NCI-H82 treated with DMSO at 0.1 percent for 48 hours (cell line): ENCODE results near the gene THAP6.
"Not testable (repeated sequence)": the region's sequence is repeated elsewhere in the genome, so short reads cannot be mapped to it uniquely, and the experiment has no call there.

Experiments
- DNase-seq: peaks from one replicate; lab custom pipeline; 2025; ENCODE audit not compliant: unreplicated experiment; lab: John Stamatoyannopoulos, UW

The THAP6 gene

GRCh38 chr4:75525086-75525485, 10.8 kb downstream of the THAP6 start:
- no peak for DNase-seq

GRCh38 chr4:75525910-75526309, 11.6 kb downstream of the THAP6 start:
- DNase-seq, result no peak

DNA sequence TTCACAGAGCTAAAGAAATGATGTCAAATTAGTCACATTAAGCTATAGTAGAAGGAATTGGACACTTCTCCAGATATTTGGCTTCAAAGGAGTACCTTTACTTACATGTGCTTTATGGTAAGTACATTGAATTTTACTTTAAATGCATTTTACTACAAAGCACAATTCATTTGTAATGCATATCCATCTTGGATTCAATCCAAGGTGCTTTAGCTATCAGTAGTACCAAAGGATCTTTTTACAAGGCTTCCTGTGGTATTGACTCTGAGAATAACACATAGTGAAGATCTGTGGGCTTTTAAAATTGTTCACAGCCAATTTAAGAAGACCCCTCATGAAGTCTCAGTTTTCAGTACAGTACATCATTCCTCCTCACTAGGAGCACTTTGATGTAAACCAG, 13.2 kb downstream of the THAP6 start:
- no peak for DNase-seq

- no peak for DNase-seq
These were observed 16.5 kb downstream of the THAP6 start for GRCh38 chr4:75530556-75531322.

DNA sequence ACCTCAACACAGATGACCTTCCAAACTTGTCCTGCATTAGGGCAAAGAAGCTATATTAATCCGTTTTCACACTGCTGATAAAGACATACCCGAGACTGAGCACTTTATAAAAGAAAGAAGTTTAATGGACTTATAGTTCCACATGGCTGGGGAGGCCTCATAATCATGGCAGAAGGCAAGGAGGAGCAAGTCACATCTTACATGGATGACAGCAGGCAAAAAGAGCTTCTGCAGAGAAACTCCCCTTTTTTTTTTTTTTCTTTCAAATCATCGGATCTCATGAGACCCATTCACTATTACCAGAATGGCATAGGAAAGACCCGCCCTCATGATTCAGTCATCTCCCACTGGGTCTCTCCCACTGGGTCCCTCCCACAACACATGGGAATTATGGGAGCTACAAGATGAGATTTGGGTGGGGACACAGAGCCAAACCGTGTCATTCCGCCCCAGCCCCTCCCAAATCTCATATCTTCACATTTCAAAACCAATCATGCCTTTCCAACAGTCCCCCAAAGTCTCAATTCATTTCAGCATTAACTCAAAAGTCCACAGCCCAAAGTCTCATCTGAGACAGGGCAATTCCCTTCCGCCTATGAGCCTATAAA, 17.4 kb downstream of the THAP6 start:
- DNase-seq, result not testable (repeated sequence)

- DNase-seq, result not testable (repeated sequence)
These were observed 19.1 kb downstream of the THAP6 start for GRCh38 chr4:75533339-75533887.

GRCh38 chr4:75533926-75534325, 19.7 kb downstream of the THAP6 start:
- DNase-seq, result not testable (repeated sequence)

DNA sequence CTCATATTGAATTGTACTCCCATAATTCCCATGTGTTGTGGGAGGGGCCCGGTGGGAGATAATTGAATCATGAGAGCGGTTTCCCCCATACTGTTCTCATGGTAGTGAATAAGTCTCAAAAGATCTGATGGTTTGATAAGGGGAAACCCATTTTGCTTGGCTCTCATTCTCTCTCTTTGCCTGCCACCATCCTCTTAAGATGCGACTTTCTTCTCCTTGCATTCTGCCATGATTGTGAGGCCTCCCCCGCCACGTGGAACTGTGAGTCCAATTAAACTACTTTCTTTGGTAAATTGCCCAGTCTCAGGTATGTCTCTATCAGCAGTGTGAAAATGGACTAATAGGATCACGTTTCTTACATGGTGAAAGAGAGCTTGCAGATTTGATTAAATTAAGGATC, 23.0 kb downstream of the THAP6 start:
- not testable (repeated sequence) for DNase-seq

DNA sequence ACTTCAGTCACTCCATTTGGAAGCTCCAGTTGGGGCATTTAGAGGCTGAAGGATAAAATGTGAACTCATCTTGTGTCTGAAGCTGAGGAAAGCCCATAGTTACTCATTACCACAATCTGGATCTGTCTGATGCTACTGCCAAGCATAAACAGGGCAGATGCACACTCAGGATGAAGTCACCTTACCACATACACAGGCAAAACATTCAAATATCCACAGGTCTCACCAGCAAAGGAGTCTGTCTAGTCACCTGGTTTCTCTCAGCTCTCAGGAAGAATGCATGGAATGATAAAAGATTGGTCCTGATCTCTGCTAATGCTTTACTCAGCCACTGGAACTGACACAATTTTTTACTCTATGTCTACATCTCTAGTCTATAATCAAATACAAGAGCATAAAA, 28.6 kb downstream of the THAP6 start:
- DNase-seq, result no peak

DNA sequence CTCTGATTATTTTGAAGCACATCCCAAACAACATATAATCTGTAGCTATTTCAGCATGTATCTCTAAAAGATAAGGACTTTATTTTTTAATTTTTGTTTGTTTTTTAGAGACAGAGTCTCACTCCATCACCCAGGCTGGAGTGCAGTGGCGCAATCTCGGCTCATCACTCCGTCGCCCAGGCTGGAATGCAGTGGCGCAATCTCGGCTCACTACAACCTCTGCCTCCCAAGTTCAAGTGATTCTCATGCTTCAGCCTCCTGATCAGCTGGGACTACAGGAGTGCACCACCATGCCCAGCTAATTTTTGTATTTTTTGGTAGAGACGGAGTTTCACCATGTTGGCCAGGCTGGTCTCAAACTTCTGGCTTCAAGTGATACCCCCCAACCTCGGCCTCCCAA, 29.9 kb downstream of the THAP6 start:
- DNase-seq, result not testable (repeated sequence)

GRCh38 chr4:75544870-75545269, 30.6 kb downstream of the THAP6 start:
- no peak for DNase-seq

DNA sequence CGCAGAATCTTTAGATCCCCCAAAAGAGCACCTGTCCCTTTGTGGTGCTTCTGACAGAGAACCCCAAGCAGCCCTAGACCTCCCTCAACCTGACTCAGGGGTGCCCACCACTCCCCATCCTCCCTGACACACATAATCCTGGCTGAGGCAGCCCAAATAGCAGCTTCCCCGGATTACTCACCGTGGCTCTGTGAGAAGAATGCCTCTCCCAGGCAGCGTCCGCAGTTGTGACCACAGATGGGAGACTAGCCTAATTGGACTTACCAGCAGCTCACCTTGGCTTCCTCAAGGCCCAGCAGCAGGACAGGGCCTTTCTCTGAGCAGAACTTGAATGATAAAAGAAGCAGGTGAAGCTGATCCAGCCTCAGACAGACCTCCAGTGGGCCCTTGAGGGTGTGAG, 31.3 kb downstream of the THAP6 start:
- peak; percentile 17 for DNase-seq

DNA sequence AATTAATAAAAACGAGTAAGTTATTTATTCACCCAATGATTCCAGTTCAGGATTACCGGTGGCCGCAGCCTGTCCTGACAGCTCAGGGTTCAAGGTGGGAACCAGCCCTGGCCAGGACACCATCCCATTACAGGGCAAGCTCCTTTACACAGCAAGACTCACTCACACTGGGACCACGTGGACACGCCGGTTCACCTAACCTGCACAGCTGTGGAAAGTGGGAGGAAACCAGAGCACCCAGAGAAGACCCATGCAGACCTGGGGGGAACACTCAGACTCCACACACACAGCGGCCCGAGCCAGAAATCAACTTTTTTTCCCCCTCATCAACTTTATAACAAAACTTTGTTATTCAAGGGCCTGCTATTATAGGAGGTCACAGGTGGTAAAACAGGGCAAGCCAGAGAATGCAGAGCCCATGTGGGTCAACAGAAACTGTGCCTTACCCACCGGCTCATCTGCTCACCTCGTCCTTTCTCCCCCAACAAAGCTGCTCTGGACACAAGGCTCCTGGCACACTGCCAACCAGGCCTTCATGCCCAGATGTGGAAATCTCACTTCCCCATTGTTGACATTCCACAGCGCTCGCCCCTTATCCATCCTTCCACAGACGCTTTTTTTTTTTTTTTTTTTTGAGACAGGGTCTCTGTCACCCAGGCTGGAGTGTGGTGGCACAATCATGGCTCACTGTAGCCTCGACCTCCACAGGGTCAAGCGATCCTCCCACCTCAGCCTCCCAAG, 33.5 kb downstream of the THAP6 start:
- no peak for DNase-seq

- DNase-seq, result no peak
These were observed 34.7 kb downstream of the THAP6 start for GRCh38 chr4:75549019-75549418.

DNA sequence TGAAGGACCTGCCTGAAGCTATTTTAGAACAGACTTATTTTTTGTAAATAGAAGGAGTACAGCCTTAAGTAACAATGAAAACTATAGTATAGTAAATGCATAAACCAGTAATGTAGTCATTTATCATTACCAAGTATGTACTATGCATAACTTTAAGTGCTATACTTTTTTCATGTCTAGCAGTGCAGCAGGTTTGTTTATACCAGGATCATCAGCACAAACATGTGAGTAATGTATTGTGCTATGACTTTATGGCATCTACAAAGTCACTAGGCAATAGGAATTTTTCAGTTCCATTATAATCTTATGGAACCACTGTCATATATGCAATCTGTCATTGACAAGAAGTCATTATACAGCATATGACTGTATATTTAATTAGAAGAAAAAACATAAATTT, 38.2 kb downstream of the THAP6 start:
- DNase-seq, result no peak

- DNase-seq, result peak; percentile 11
These were observed 41.3 kb downstream of the THAP6 start, which contains the start of gene ODAPH for GRCh38 chr4:75555294-75556164. Gene ODAPH, plus strand, starts transcription at chr4:75556066. Its CDS starts 17 bp downstream, at chr4:75556083.

GRCh38 chr4:75557696-75558095, 43.4 kb downstream of the THAP6 start:
- no peak for DNase-seq

- DNase-seq, result no peak
These were observed 47.5 kb downstream of the THAP6 start for GRCh38 chr4:75561789-75562188.

DNA sequence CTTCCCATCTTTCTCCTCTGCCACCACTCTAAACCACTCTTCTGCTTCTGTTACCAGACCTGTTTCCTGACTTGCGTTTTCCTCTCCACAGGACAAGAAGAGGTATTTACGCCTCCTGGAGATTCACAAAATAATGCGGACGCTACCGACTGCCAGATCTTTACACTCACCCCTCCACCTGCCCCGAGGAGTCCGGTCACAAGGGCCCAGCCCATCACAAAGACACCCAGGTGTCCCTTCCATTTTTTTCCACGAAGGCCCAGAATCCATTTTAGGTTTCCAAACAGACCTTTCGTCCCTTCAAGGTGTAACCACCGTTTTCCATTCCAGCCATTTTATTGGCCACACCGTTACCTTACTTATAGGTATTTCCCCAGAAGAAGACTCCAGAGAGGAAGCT, 49.8 kb downstream of the THAP6 start:
- no peak for DNase-seq

DNA sequence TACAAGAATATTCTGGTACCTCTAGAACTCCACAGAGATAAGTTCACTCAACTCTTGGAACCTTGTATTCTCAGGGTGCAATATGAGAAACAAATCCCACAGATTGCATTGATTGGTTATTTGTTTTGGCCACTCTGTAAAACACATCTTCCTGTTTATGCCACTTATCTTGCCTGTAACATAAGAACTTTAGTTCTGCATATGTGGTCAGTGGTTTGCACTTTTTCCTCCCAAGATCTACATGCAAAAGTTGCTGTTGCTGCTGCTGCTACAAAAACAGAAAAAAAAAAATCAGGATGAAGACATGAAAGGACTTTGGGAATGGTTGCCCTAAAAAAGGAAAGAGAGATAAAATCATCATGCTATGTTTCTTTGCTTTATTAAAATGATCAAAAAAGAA, 51.2 kb downstream of the THAP6 start:
- DNase-seq, result no peak

DNA sequence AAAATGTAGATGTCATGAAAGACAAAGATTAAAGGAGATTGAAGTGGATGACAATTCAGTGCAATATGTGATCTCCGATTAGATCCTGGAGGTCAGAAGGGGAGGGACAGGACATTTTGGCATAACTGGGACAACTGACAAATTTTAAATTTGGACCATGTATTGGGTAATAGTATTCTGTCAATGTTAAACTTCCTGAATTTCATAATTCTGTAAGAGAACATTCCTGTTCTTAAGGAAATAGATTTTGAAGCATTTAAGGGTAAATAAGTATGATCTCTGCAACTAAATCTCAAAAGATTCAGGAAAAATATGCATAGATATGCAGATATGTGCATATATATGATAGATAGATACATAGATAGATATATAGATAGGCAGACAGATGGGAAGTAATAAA, 52.6 kb downstream of the THAP6 start:
- DNase-seq, result no peak
